Effector memory CD4-positive, alpha-beta T cell (primary cell): Measurements from ENCODE around the gene NR2F1.

ENCODE experiments used
- DNase-seq, 3 donors: peaks; one replicate each; pipeline ENCODE4 v3.0.0-alpha.2; 2020
- H3K27ac ChIP-seq: 2 replicates; pipeline ENCODE4 v1.7.0; 2013; ENCODE audit warnings: mild to moderate bottlenecking, low read length, moderate library complexity; ENCODE audit not compliant: insufficient read depth, poor library complexity, severe bottlenecking
- H3K27me3 ChIP-seq: replicated peaks from 2 replicates; pipeline ENCODE4 v1.7.0; 2013; ENCODE audit warnings: mild to moderate bottlenecking, low read length; ENCODE audit not compliant: insufficient read depth, control insufficient read depth, poor library complexity, severe bottlenecking
- H3K36me3 ChIP-seq: 2 replicates; pipeline ENCODE4 v1.7.0; 2013; ENCODE audit warnings: mild to moderate bottlenecking, low read length, moderate library complexity; ENCODE audit not compliant: control insufficient read depth, insufficient read depth
- H3K4me1 ChIP-seq: 2 replicates; pipeline ENCODE4 v1.7.0; 2013; ENCODE audit warnings: low read length, mild to moderate bottlenecking; ENCODE audit not compliant: control insufficient read depth, insufficient read depth, poor library complexity, severe bottlenecking
- H3K4me3 ChIP-seq: 2 replicates; pipeline ENCODE4 v1.7.0; 2013; ENCODE audit warnings: low read length, low read depth, mild to moderate bottlenecking; ENCODE audit not compliant: insufficient read depth, poor library complexity, severe bottlenecking
- H3K9me3 ChIP-seq: 2 replicates; pipeline ENCODE4 v1.7.0; 2013; ENCODE audit warnings: mild to moderate bottlenecking, low read length, moderate library complexity; ENCODE audit not compliant: control insufficient read depth

The NR2F1 gene

DNA sequence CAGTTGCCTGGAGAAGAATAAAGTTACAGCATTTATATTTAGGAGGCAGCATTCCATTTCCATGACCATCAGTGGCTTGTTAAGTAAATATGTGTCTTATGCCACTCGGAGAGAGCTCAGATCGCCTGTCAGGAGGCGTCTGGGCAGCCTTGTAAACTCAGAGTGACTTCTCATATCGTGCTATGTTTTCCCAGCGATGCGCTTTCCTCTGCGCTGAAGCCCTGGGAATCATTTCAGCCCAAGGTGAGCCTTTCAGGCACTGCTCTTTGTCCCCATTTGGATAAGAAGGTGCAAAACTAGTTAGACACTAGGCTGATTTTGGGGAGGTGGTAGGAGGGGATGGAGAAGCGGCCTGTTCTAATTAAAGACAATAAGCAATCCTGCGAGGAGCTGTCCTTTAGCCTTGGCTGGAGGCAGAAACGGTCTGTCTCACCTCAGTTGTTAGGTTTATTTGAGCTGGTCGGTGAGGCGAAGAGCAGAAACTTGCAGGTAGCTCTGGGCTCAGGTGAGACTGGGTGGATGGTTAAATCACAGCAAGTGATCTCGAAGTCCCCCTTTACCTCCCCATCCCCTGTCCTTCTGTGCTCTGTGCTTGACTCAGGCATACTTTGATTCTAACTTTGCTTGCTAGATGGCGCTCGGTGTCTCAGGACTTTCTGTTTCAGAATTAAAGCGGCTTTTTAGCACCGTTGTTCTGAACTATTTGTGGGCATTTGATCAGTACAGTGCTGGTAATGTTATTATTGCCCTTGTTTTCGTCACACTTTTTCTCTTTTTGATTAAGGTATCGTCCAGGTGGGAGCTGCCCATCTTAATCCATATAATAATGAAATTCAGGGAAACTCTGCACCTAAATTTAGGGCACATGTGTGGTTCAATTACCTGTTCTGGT lies 24.6 kb downstream of the NR2F1 start:
- H3K9me3 ChIP-seq: no peaks in the 10 kb centered on the region
- H3K27me3 ChIP-seq: peaks cover 81% of the 10 kb centered on the region
- no peaks in the 10 kb centered on the region for H3K36me3 ChIP-seq
- H3K4me3 ChIP-seq: no peak overlapping the region
- H3K4me1 ChIP-seq: peaks cover 9% of the 10 kb centered on the region
- no peak overlapping the region for H3K27ac ChIP-seq
- DNase-seq: no peak

DNA sequence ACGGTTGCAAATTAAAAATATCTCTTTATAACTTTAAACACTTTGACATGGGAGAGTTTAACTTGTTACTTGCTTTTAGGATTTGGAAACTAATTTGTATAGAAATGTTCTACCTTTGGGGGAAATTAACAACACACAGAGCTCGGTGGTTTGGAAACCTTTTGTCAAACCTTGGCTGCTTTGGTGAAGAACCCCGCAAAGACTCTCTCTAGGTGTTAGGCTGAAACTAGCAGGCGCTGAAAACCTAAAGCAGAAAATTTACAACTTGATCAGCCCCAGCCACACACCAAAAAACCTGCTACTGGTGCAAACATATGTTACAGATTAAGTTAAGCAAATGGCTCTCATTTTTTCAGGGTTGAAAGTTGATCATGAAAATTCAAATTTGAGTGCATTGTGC lies 25.8 kb downstream of the NR2F1 start:
- Histone ChIP-seq H3K27ac (no peak overlapping the region), H3K27me3 (peaks cover 85% of the 10 kb centered on the region), H3K4me3 (no peak overlapping the region), H3K9me3 (no peaks in the 10 kb centered on the region), H3K36me3 (no peaks in the 10 kb centered on the region), H3K4me1 (peaks cover 6% of the 10 kb centered on the region)
- no peak for DNase-seq

DNA sequence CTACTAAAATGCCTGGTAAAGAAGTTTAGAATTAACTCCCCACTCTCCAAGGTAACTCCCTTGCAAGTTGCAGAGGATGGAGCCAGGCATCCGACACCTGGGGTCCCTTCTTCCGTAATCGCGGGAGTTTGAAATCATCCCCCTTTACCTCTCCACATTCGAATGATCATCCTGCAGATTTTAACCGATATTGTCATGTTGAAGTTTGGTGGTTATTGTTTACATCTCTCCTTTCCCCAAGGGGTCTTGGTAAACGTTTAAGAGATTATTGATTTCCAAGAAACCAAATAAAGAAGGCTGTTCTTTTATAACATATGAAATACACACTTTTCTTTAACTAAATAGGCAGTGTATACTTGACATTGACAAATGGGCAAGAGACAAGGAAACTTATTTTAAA lies 26.7 kb downstream of the NR2F1 start:
- no peak for DNase-seq

DNA sequence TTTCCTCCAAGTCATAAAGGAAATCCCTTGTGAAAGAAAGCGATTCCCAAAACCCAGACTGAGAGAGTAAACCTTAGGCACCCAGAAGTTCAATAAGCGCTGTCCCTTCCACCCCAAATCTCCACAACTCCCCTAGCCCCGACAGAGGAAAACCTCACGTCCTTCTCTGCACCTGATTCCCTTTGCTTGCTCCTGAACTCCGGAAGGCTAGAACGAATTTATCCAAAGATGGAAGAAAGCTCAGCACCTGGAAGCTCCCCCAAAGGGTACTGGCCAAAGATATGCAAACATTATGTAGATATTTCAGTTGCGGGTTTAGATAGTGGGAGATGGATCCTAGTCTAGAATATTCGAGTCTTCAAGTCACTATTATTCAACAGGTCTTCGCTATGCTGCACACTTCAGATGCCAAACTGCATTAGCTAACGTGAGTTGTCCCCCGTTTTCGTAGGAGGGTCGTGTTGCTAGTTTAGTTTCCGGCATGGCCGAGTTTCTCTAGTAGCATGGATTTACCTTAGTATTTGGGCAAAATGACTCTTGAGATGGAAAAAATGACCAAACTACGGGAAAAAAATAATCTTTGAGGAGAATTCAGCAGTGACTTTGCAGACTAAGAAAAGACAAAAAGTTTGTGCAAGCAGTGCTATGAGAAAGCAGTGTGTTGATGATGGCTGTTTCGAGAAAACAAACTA lies 27.7 kb downstream of the NR2F1 start:
- Histone ChIP-seq H3K27me3 (peaks cover 80% of the 10 kb centered on the region), H3K4me1 (peaks cover 4% of the 10 kb centered on the region), H3K36me3 (no peaks in the 10 kb centered on the region), H3K9me3 (no peaks in the 10 kb centered on the region), H3K27ac (no peak overlapping the region), H3K4me3 (no peak overlapping the region)
- DNase-seq: no peak

More for the DNA sequence above, 26.7 kb downstream of the NR2F1 start:
- Histone ChIP-seq H3K4me1 (peaks cover 4% of the 10 kb centered on the region), H3K4me3 (no peak overlapping the region), H3K27me3 (peaks cover 86% of the 10 kb centered on the region), H3K27ac (no peak overlapping the region), H3K36me3 (no peaks in the 10 kb centered on the region), H3K9me3 (no peaks in the 10 kb centered on the region)

DNA sequence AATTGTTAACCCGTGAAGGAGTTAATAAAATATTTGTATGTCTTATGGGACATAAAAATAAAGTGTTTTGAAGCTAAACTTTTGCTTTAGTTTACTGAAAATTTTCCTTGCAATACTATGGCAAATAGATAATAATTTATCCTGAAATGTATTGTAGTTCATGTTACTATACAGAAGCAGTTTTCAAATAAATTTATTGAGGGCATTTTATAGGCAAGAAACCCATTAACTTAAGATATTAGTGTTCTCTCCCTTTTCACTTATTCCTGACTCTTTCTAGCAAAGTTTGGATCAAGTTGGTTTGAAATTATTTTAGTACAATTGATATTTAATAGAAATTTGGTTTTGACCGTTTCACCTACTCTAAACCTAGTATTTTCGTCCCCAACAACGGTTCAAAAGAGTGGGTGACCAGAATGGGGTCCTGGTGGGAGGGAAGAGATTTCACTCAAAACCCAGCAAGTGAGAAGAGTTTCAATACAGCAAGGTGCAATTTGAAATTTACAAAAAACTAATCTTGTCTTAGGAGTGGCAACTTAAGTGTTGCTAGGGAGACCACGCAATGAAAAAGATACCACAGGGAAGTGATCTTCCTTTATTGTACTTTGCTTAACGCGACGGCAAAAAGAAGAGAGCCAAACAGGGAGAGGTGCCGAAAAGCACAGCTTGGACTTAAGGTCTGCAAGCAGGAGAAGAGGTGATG lies 28.4 kb downstream of the NR2F1 start:
- no peak for DNase-seq
- H3K27me3 ChIP-seq: peaks cover 74% of the 10 kb centered on the region

DNA sequence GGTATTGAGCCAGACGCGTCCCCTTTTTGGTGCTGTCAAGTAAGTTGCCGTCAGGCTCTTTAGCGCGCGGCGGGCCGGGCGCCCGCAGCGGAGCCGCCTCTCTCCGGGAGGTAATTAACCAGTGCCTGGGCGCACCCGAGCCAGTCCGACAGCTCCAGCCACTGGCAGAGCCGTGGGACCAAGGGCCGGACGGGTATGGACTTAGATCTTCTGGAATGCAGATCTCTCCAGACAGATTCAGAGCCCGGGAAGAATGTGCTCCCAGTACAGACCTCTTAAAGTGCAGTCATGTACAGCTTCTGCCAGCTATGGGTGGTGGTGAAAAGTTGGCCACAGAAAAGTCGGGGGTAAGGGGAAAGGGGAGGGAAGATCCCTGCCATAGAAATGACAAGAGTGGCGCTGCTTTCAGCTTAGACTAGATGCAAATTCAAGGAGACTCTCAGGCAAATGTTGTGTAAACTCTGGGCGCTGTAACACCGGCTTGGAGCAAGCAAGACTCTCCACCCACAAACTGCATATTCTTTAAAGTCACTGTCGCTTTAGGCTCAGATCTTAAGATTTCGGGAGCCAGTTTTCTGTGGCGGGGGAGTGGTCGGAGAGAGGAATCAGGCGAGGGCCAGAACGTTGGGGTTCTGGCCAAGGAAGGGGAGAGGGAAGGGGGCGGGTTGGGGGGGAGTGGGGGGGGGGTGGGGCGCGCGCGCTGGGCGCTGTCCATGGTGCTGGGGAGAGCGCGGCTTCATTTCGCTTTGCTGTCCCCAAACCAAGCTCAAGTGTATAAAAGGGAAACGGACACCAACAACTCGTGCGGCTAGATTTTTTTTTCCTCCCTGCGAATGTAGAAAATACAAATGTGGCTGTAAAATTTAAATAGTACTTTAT lies 29.2 kb downstream of the NR2F1 start:
- Histone ChIP-seq H3K27ac (no peak overlapping the region), H3K4me3 (no peak overlapping the region), H3K4me1 (peaks cover 4% of the 10 kb centered on the region), H3K9me3 (no peaks in the 10 kb centered on the region), H3K27me3 (peaks cover 67% of the 10 kb centered on the region), H3K36me3 (no peaks in the 10 kb centered on the region)
- DNase-seq: no peak

More for the DNA sequence above, 28.4 kb downstream of the NR2F1 start:
- H3K4me3 ChIP-seq: no peak overlapping the region
- H3K27ac ChIP-seq: no peak overlapping the region
- H3K9me3 ChIP-seq: no peaks in the 10 kb centered on the region
- no peaks in the 10 kb centered on the region for H3K36me3 ChIP-seq
- peaks cover 4% of the 10 kb centered on the region for H3K4me1 ChIP-seq

DNA sequence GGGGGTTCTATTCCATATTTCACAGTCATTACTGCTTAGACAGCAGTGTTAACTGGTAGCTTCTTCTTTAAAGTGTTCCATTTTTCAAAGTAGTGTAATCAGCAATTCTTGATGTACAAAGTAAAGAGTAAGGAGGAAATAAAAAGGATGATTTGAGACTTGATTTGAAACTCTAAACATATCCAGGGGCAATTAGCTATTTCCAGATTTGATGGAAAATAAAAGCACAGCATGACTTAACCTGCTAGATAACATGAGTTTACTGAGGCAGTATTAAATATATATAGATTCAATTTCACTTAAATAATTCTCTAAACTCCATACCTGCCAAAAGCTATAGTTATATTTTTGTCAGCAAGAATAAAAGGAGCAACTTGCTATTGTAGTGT lies 29.8 kb downstream of the NR2F1 start:
- Histone ChIP-seq H3K9me3 (no peaks in the 10 kb centered on the region), H3K4me1 (peaks cover 1% of the 10 kb centered on the region), H3K36me3 (no peaks in the 10 kb centered on the region), H3K27ac (no peak overlapping the region), H3K4me3 (no peak overlapping the region), H3K27me3 (peaks cover 61% of the 10 kb centered on the region)
- DNase-seq: no peak

DNA sequence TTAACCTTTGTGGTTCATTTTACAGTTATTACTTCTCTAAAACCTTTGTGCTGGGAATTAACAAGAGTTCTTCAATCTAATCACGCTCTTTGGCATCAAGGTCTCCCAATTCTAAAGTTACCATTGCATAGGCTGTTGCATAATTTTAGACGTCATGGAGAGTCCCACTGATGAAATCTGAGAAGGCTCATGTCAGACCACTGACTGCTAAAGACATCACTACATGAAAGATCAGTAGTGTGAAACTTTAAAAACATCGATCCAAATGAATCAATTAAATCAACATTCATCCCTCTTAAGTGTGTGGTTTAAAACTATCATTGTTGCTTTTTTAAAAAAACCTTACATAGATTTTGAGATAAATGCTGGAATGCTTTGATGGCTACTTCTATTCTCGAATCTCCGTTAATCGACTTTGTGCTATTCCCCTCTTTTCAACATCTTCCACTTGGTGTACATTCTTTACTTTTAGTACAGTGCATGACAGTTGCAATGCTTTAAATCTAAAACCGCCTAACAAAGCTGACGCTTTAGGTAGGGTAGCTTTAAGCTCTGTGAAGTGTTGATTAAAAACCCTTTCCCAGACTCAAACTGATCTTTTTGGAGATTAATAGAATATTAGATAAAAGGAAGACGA lies 33.6 kb downstream of the NR2F1 start:
- Histone ChIP-seq H3K9me3 (no peaks in the 10 kb centered on the region), H3K27ac (no peak overlapping the region), H3K27me3 (peaks cover 26% of the 10 kb centered on the region), H3K36me3 (no peaks in the 10 kb centered on the region), H3K4me3 (no peak overlapping the region), H3K4me1 (peaks cover 6% of the 10 kb centered on the region)
- no peak for DNase-seq
